Posterior vena cava (tissue), 2 donors: ENCODE measurements around the gene SLC51B. TPM values are rescaled to one million over a fixed set of nuclear protein-coding genes. Genes with fewer than 3 reads are reported as not detected.
"Not testable (repeated sequence)": the region's sequence is repeated elsewhere in the genome, so short reads cannot be mapped to it uniquely, and the experiment has no call there.

Source experiments
- DNase-seq: peaks from one replicate; pipeline ENCODE4 v3.0.0-alpha.2; 2020; ENCODE audit warnings: low spot score
- intact Hi-C, 2 donors: fragments of 100-400 bp; cut with DNase I; formaldehyde crosslinking; loops; one replicate each; pipeline versions ENCODE4 v1.14.1 to v1.14.2; 2022 to 2023
- total RNA-seq, 2 donors: library from RNA; stranded (reverse); fragmentation: NEBNext Ultra II Directional; extraction: Animal tissue kit (Norgen Biotek cat#: 25700); gene quantifications; one replicate each; pipeline ENCODE4 v1.2.1, GENCODE V29; 2021
- donor health status: DM: yes; HTN: yes; CAD: no.
- donor health status: DM: yes; HTN: yes; CAD: no.

Gene SLC51B
- total RNA-seq, 2 donors from 2014 or later = not detected

DNA sequence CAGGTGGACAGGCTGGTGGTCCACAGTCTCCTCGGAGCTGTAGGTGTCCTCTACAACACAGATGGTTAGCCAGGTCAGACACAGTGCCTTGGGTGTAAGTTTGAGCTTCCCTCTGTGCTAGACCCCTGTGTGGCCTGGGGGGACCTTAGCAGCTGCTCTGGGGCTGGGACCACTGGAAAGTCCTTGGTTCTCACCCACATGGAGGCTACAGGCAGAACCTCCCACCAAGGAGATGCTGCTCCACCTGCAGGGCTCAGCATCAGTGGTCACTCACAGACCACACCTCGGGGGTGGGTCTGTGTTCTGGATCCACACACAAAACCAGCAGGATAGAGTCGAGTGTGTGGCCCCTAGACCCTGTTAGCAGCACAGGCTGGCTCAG, 14.2 kb downstream of the SLC51B start:
- DNase-seq = peak; percentile 43
- intact Hi-C loops = no loop called here

DNA sequence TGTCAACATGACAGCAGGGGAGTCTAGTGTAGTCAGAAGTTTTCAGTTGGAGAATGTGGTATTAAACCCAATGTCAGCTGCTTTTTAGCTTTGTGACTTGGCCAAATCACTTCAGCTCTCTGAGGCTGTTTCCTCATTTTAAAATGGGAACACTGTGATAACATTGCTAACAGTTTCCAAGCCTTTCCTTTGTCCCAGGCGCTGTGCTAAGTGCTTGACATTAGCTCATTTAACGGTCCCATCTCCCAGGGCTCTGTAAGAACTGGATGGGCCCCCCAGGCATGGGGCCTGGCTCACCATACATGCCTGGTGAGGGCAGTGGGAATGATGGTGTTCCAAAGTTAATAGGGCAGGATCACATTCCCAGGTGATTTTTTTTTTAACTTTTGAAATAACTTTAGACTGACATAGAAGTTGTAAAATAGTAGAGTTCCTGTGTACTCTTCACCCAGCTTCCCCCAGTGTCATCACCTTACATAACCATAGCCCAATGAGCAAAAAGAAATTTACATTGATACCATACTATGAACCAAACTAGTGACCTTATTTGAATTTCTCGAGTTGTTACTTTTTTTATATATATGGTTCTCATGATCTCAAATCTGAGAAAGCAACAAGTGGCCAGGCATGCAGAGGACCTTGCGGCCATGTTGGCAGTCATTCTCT, 14.9 kb downstream of the SLC51B start:
- intact Hi-C loops = loop anchor here in 1 of 2 donors (5.0 kb wide), 1 partner anchor 1682 kb away; no protein-coding TSS in a partner anchor
- DNase-seq = peak; percentile 20

DNA sequence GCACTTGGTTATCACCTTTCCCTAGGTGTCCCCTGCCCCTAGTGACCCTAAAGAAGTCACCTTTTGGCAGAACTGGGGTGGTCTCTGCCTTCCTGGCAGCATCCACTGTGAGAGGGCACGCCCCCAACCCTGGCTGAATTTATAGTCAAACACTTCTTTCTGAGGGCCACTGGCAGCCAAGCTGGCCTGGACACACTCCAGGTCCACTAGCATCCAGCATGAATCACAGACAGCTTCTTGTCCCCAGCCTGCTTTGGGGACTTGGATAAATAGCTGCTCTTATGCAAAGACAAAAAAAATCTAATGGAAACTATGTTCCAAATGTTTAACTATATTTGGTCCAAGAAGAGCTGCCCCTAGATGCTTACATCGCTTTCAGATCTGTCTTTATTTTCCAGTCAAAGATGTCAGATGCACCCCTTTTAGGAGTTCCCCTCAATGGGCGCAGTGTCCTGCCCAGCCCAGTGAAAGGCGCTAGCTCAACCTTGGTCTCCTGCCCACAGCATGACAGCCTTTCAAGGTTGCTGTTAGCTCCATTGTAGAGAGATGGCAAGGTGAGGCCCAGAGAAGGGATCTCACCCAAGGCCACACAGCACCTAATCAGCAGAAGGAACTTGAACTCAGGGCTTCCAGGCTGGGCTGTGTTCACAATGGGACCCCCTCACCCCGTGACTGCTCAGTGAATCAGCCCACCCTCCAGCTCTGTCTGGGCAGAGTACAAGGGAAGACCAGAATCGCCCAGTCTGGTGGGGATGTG, 15.6 kb downstream of the SLC51B start:
- intact Hi-C loops = loop anchor here in 1 of 2 donors (5.0 kb wide), 1 partner anchor 1681 kb away; no protein-coding TSS in a partner anchor
- peak; percentile 87 for DNase-seq

GRCh38 chr15:65062061-65062460, 16.9 kb downstream of the SLC51B start:
- intact Hi-C loops = loop anchor here in 1 of 2 donors (5.0 kb wide), 1 partner anchor 1680 kb away; no protein-coding TSS in a partner anchor
- DNase-seq = peak; percentile 18

DNA sequence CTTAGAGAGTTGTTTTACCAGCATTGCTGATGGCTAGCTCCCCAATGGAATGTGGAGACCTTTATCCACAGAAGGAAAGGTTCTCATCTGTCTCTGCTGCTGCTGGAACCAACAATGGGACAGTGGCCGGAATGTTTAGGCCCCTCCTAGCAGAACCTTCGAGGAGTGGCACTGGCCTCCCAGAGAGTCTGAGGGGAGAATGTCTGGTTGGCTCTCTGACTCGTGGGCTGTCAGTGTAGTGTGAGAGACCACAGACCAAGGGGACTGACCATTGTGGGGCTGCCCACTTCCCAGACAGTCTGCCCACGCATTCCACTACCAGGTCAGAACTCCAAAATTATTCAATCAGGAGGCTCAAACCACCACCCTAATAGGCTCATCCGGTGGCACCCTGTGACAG, 17.5 kb downstream of the SLC51B start:
- intact Hi-C loops = loop anchor here in 1 of 2 donors (5.0 kb wide), 1 partner anchor 1680 kb away; no protein-coding TSS in a partner anchor
- no peak for DNase-seq

DNA sequence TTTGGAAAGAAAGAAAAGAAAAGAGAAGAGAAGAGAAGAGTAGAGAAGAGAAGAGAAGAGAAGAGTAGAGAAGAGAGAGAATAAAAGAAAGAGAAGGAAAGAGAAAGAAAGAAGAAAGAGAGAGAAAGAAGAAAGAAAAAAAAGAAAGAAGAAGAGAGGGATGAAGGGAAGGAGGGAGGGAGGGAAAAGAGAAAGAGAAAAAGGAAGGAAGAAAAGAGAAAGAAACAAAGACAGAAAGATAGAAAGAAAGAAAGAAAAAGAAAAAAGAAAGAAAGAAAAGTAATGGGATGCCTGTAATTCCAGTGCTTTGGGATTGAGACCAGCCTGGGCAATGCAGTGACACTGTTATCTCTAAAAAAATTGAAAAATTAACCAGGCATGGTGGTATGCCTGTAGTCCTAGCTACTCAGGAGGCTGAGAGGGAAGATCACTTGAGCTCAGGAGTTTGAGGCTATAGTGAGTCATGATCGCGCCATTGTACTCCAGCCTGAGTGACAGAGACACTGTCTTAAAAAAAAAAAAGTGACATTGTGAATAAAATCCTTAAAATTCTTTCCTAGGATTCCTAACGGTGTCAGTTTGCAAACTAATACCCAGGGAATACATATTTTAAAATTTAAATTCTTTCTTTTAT, 20.9 kb downstream of the SLC51B start:
- intact Hi-C loops = no loop called here
- no peak for DNase-seq

DNA sequence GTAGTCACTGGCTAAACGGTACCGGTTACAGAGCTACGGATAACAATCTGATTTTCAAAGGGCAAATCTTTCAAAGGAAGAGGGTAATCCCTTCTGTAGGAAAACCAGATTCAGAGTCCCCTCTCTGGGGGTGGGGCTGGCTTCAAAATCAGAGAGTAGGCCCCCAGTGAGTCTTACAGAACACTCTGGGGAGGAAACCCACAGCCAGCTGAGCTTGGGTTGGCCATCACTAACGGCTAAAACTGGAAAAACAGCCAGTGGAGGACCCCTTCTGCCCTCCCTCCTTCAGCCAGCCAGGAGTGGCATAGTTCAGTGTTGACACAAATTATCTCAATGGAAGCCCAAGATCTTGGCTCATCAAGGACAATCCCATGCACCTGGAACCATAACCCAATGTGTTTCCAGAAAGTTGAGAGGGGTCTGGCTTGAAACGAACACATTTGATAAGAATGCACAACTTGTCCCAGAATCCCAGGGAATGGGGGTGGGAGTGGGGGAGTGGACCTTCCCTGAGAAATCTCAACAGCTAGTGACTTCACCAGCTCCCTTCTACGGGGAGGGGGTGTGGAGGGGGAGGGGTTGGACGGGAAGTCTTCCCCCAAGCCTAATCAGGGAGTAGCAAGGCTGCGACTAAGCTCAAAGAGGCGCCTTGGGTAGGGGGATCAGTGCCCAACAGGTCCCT, 21.6 kb downstream of the SLC51B start:
- no peak for DNase-seq
- intact Hi-C loops = no loop called here

- no peak for DNase-seq
- intact Hi-C loops = no loop called here
Observed at GRCh38 chr15:65067317-65067644, 22.1 kb downstream of the SLC51B start.

- DNase-seq = no peak
Observed at GRCh38 chr15:65067645-65068402, 22.6 kb downstream of the SLC51B start, which contains the start of gene RASL12. RASL12 (minus strand) TSS chr15:65067991; CDS start chr15:65067835, 156 bp downstream.

GRCh38 chr15:65068403-65068788, 23.2 kb downstream of the SLC51B start:
- no peak for DNase-seq
- intact Hi-C loops = no loop called here

More at GRCh38 chr15:65067645-65068402, 22.6 kb downstream of the SLC51B start, which contains the start of gene RASL12:
- intact Hi-C loops = no loop called here

DNA sequence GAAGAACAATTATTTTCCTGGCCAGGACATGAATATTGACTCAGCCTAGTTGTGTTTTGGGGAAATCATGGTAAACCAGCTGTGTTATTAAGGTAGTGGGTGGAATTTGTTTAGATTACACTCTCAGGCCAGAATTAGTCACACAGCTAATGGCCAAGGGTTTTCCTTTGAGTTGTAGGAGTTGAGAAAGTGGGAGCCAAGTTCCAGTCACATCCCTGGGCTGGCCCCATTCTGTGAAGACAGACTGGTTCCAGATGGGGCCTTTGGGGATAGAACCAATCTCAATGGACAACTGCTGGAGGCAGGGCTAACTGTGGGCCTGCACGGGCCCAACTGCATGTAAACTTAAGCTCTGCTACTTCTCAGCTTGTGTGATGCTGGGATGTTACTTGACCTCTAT, 24.0 kb downstream of the SLC51B start:
- intact Hi-C loops = no loop called here
- no peak for DNase-seq

- intact Hi-C loops = no loop called here
- no peak for DNase-seq
Observed at GRCh38 chr15:65069779-65070546, 24.8 kb downstream of the SLC51B start.

GRCh38 chr15:65071381-65071811, 26.2 kb downstream of the SLC51B start:
- no peak for DNase-seq
- intact Hi-C loops = no loop called here

GRCh38 chr15:65072027-65072426, 26.8 kb downstream of the SLC51B start:
- DNase-seq = no peak
- intact Hi-C loops = no loop called here

GRCh38 chr15:65072617-65073016, 27.4 kb downstream of the SLC51B start:
- intact Hi-C loops = no loop called here
- DNase-seq = no peak

GRCh38 chr15:65074946-65075345, 29.8 kb downstream of the SLC51B start:
- intact Hi-C loops, DNase-seq: not testable (repeated sequence)

- intact Hi-C loops, DNase-seq: not testable (repeated sequence)
Observed at GRCh38 chr15:65075607-65076395, 30.6 kb downstream of the SLC51B start.
